ENCODE results near the gene BOLA3. TPM values are rescaled to one million over a fixed set of nuclear protein-coding genes. Genes with fewer than 3 reads are reported as not detected.

Gene BOLA3
- total and polyA plus RNA-seq, 10 of the 15 experiments (the other 5 are each of a cell fraction or from before 2014, with no cell fraction given), result 62.6 to 300 (median 134) TPM

DNA sequence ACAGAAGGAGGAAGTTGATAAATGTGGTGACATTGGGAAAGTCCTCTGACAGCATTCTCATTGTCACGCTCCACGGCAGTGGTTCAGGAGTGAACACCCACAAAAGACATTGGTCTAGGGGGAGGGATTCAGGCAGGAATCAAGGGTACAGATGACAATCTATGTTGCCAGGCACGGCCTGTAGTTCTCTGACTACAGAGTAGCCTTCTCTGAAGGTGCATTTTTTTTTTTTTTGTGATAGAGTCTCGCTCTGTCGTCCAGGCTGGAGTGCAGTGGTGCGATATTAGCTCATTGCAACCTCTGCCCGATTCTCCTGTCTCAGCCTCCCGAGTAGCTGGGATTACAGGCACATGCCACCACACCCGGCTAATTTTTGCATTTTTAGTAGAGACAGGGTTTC is 38.3 kb upstream of the BOLA3 start:
- Histone ChIP-seq H3K27me3 (replicated peaks in 1 of 2; ENCODE audit: control insufficient read depth in 2 of 2, insufficient read depth in 2 of 2, low read length in 1 of 2) (no peaks in the 10 kb centered on the region), H3K27ac (ENCODE audit: control insufficient read depth, insufficient read depth) (peak overlapping the region; percentile 97), H3K4me3 (no peak overlapping the region), H3K79me2 (ENCODE audit: control insufficient read depth, insufficient read depth, low read length) (no peaks in the 10 kb centered on the region), H3K4me2 (ENCODE audit: control insufficient read depth, insufficient read depth) (peak overlapping the region; percentile 52), H2AFZ (ENCODE audit: control insufficient read depth, low read depth, low read length) (peak overlapping the region; percentile 45), H4K20me1 (ENCODE audit: control insufficient read depth, insufficient read depth) (no peaks in the 10 kb centered on the region), H3K9me3 (replicated peaks; ENCODE audit: control insufficient read depth, insufficient read depth, low read length) (no peaks in the 10 kb centered on the region), H3K4me1 (ENCODE audit: control insufficient read depth, insufficient read depth, low read length) (peaks cover 45% of the 10 kb centered on the region), H3K36me3 (ENCODE audit: control insufficient read depth in 2 of 2, insufficient read depth in 2 of 2, low read length in 1 of 2) (no peaks in the 10 kb centered on the region), H3K9ac (ENCODE audit: control insufficient read depth, insufficient read depth, low read length) (peak overlapping the region; percentile 79)
- no TSS peak for BruUV-seq (replicated peaks)
- SMC1A ChIA-PET (ENCODE audit: uncharacterized antibody, unreplicated experiment), result interaction anchor here (0.5 to 2.1 kb wide), 6 partner anchors 13 to 270 kb away, joined by 3 to 9 read pairs (median 3); partner anchors contain the start of gene MTHFD2
- CTCF ChIA-PET, result interaction anchor here (1.1 kb wide), 1 partner anchor 359 kb away, joined by 3 read pairs; no protein-coding TSS in a partner anchor
- in situ Hi-C loops (cut with MboI), result no loop called here
- POLR2A ChIA-PET, result interaction anchor here (0.6 to 8.2 kb wide), 7 partner anchors 13 to 387 kb away, joined by 3 to 83 read pairs (median 5); partner anchors contain the start of gene MTHFD2
- RAD21 ChIA-PET (ENCODE audit: unreplicated experiment), result interaction anchor here (1.1 to 1.8 kb wide), 3 partner anchors 10 to 14 kb away, joined by 4 to 6 read pairs (median 4); no protein-coding TSS in a partner anchor
- peak; percentile 98 for DNase-seq (ENCODE audit: low read depth, low spot score)
- peak; percentile 87 for ATAC-seq
- WGBS (ENCODE audit: insufficient coverage, insufficient replicate concordance, low lambda C conversion rate, missing lambda C conversion rate), result 3% methylated on average over 9 of the region's 9 CpGs
- peak; percentile 75 for FAIRE-seq
- intact Hi-C loops (cut with micrococcal nuclease; ENCODE audit: unreplicated experiment), result no loop called here
- TF ChIP-seq, protein P1, sequence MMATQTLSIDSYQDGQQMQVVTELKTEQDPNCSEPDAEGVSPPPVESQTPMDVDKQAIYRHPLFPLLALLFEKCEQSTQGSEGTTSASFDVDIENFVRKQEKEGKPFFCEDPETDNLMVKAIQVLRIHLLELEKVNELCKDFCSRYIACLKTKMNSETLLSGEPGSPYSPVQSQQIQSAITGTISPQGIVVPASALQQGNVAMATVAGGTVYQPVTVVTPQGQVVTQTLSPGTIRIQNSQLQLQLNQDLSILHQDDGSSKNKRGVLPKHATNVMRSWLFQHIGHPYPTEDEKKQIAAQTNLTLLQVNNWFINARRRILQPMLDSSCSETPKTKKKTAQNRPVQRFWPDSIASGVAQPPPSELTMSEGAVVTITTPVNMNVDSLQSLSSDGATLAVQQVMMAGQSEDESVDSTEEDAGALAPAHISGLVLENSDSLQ (IDR thresholded peaks at IDR 0.05), result peak; percentile 71; the same call in 1 of the 2 replicates
- TF ChIP-seq, protein P2, sequence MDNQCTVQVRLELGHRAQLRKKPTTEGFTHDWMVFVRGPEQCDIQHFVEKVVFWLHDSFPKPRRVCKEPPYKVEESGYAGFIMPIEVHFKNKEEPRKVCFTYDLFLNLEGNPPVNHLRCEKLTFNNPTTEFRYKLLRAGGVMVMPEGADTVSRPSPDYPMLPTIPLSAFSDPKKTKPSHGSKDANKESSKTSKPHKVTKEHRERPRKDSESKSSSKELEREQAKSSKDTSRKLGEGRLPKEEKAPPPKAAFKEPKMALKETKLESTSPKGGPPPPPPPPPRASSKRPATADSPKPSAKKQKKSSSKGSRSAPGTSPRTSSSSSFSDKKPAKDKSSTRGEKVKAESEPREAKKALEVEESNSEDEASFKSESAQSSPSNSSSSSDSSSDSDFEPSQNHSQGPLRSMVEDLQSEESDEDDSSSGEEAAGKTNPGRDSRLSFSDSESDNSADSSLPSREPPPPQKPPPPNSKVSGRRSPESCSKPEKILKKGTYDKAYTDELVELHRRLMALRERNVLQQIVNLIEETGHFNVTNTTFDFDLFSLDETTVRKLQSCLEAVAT (IDR thresholded peaks at IDR 0.05), result peak; percentile 87
- peak; percentile 30; the same call in 1 of the 2 replicates for TF ChIP-seq PML (IDR thresholded peaks at IDR 0.05; ENCODE audit: low read length)
- peak; percentile 82 for TF ChIP-seq NFIC (IDR thresholded peaks at IDR 0.05; ENCODE audit: low read depth, low read length)
- TF ChIP-seq ZBED1 (IDR thresholded peaks at IDR 0.05; ENCODE audit: borderline replicate concordance), result peak; percentile 92
- TF ChIP-seq RUNX3 (IDR thresholded peaks at IDR 0.05; ENCODE audit: low read length), result peak; percentile 92
- TF ChIP-seq IKZF1 (conservative IDR thresholded peaks at IDR 0.05), result peak; percentile 60; the same call in 1 of the 2 replicates
- no peak for TF ChIP-seq KDM1A (IDR thresholded peaks at IDR 0.05; ENCODE audit: borderline replicate concordance)
- TF ChIP-seq CREB1 (IDR thresholded peaks at IDR 0.05; ENCODE audit: low read depth), result peak; percentile 63; the same call in 1 of the 2 replicates
- peak in 1 of 2 experiments; percentile 80; a peak in 2 of 4 replicates for TF ChIP-seq ETV6 (conservative IDR thresholded peaks at IDR 0.05 in 1 of 2, IDR thresholded peaks at IDR 0.05 in 1 of 2; ENCODE audit: borderline replicate concordance in 1 of 2, low read depth in 1 of 2)
- no peak for TF ChIP-seq BRCA1 (IDR thresholded peaks at IDR 0.05; ENCODE audit: low read depth, low read length)
- no peak for TF ChIP-seq CBX5 (IDR thresholded peaks at IDR 0.05; ENCODE audit: low read depth)
- TF ChIP-seq, protein P3, sequence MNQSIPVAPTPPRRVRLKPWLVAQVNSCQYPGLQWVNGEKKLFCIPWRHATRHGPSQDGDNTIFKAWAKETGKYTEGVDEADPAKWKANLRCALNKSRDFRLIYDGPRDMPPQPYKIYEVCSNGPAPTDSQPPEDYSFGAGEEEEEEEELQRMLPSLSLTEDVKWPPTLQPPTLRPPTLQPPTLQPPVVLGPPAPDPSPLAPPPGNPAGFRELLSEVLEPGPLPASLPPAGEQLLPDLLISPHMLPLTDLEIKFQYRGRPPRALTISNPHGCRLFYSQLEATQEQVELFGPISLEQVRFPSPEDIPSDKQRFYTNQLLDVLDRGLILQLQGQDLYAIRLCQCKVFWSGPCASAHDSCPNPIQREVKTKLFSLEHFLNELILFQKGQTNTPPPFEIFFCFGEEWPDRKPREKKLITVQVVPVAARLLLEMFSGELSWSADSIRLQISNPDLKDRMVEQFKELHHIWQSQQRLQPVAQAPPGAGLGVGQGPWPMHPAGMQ (IDR thresholded peaks at IDR 0.05; ENCODE audit: borderline replicate concordance), result no peak
- no peak for TF ChIP-seq WRNIP1 (IDR thresholded peaks at IDR 0.05; ENCODE audit: borderline replicate concordance, low read depth, low read length)
- TF ChIP-seq IRF4 (IDR thresholded peaks at IDR 0.05; ENCODE audit: low read depth, low read length), result no peak
- 0 out of 2 replicates have a peak, but pooled peaks have one; percentile 31 for TF ChIP-seq CBFB (IDR thresholded peaks at IDR 0.05; ENCODE audit: low read depth)
- TF ChIP-seq SMC3 (IDR thresholded peaks at IDR 0.05; ENCODE audit: borderline replicate concordance, low read length), result no peak
- TF ChIP-seq, protein P4, sequence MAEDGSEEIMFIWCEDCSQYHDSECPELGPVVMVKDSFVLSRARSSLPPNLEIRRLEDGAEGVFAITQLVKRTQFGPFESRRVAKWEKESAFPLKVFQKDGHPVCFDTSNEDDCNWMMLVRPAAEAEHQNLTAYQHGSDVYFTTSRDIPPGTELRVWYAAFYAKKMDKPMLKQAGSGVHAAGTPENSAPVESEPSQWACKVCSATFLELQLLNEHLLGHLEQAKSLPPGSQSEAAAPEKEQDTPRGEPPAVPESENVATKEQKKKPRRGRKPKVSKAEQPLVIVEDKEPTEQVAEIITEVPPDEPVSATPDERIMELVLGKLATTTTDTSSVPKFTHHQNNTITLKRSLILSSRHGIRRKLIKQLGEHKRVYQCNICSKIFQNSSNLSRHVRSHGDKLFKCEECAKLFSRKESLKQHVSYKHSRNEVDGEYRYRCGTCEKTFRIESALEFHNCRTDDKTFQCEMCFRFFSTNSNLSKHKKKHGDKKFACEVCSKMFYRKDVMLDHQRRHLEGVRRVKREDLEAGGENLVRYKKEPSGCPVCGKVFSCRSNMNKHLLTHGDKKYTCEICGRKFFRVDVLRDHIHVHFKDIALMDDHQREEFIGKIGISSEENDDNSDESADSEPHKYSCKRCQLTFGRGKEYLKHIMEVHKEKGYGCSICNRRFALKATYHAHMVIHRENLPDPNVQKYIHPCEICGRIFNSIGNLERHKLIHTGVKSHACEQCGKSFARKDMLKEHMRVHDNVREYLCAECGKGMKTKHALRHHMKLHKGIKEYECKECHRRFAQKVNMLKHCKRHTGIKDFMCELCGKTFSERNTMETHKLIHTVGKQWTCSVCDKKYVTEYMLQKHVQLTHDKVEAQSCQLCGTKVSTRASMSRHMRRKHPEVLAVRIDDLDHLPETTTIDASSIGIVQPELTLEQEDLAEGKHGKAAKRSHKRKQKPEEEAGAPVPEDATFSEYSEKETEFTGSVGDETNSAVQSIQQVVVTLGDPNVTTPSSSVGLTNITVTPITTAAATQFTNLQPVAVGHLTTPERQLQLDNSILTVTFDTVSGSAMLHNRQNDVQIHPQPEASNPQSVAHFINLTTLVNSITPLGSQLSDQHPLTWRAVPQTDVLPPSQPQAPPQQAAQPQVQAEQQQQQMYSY (CRISPR knock-in tag; IDR thresholded peaks at IDR 0.05), result no peak
